H9 (cell line): ENCODE results near the gene BTBD6. TPM values are rescaled to one million over a fixed set of nuclear protein-coding genes. Genes with fewer than 3 reads are reported as not detected.

ENCODE experiments used
- DNase-seq: peaks from one replicate; pipeline ENCODE4 v3.0.0-alpha.2; 2017
- H2AFZ ChIP-seq: one replicate; pipeline ENCODE4 v1.6.1; 2013; ENCODE audit warnings: mild to moderate bottlenecking, low read length, control low read depth, moderate library complexity
- H2AK5ac ChIP-seq: 2 replicates; pipeline ENCODE4 v1.6.1; 2013; ENCODE audit warnings: low read length, control low read depth, mixed read lengths; ENCODE audit not compliant: insufficient read length
- H2BK120ac ChIP-seq: one replicate; pipeline ENCODE4 v1.6.1; 2013; ENCODE audit warnings: low read depth, mild to moderate bottlenecking, low read length, control low read depth, inconsistent platforms; ENCODE audit not compliant: poor library complexity, severe bottlenecking
- H2BK12ac ChIP-seq: 2 replicates; pipeline ENCODE4 v1.6.1; 2013; ENCODE audit warnings: low read length, control low read depth, mixed read lengths, low read depth; ENCODE audit not compliant: insufficient read length
- H2BK15ac ChIP-seq: 2 replicates; pipeline ENCODE4 v1.6.1; 2013; ENCODE audit warnings: low read depth, low read length, control low read depth
- H2BK20ac ChIP-seq: one replicate; pipeline ENCODE4 v1.6.1; 2013; ENCODE audit warnings: low read depth, mild to moderate bottlenecking, low read length, control low read depth, inconsistent platforms; ENCODE audit not compliant: poor library complexity, severe bottlenecking
- H2BK5ac ChIP-seq: 2 replicates; pipeline ENCODE4 v1.6.1; 2013; ENCODE audit warnings: low read length, control low read depth, mixed read lengths; ENCODE audit not compliant: insufficient read length
- H3K14ac ChIP-seq: 2 replicates; pipeline ENCODE4 v1.6.1; 2013; ENCODE audit warnings: low read length, control low read depth; ENCODE audit not compliant: insufficient read depth
- H3K18ac ChIP-seq: 2 replicates; pipeline ENCODE4 v1.6.1; 2013; ENCODE audit warnings: low read depth, mild to moderate bottlenecking, mixed read lengths, low read length, control low read depth; ENCODE audit not compliant: insufficient read length
- H3K23ac ChIP-seq: 2 replicates; pipeline ENCODE4 v1.6.1; 2013; ENCODE audit warnings: low read length, control low read depth, mixed read lengths, low read depth; ENCODE audit not compliant: insufficient read length
- H3K23me2 ChIP-seq: 2 replicates; pipeline ENCODE4 v1.6.1; 2013; ENCODE audit warnings: low read depth, mild to moderate bottlenecking, mixed read lengths, low read length, control low read depth; ENCODE audit not compliant: insufficient read length, poor library complexity, severe bottlenecking
- H3K27ac ChIP-seq: 2 replicates; pipeline ENCODE4 v1.5.1; 2013; ENCODE audit warnings: low read length, control low read depth, mixed read lengths, low read depth; ENCODE audit not compliant: insufficient read length
- H3K27me3 ChIP-seq: 2 replicates; pipeline ENCODE4 v1.6.1; 2013; ENCODE audit warnings: low read length, control low read depth, inconsistent platforms; ENCODE audit not compliant: insufficient read depth
- H3K4ac ChIP-seq: 2 replicates; pipeline ENCODE4 v1.6.1; 2013; ENCODE audit warnings: low read depth, mild to moderate bottlenecking, control low read depth, inconsistent platforms, low read length, moderate library complexity
- H3K4me1 ChIP-seq: 2 replicates; pipeline ENCODE4 v1.6.1; 2013; ENCODE audit warnings: low read length, control low read depth, inconsistent platforms; ENCODE audit not compliant: insufficient read depth
- H3K4me2 ChIP-seq: 2 replicates; pipeline ENCODE4 v1.6.1; 2013; ENCODE audit warnings: low read length, control low read depth, mixed read lengths; ENCODE audit not compliant: insufficient read length, insufficient read depth
- H3K56ac ChIP-seq: 2 replicates; pipeline ENCODE4 v1.6.1; 2013; ENCODE audit warnings: low read depth, mild to moderate bottlenecking, mixed read lengths, low read length, control low read depth; ENCODE audit not compliant: insufficient read length
- H3K79me1 ChIP-seq: 2 replicates; pipeline ENCODE4 v1.6.1; 2013; ENCODE audit warnings: low read depth, mild to moderate bottlenecking, moderate library complexity, low read length, control low read depth, inconsistent platforms; ENCODE audit not compliant: insufficient read depth, poor library complexity, severe bottlenecking
- H3K79me2 ChIP-seq: 2 replicates; pipeline ENCODE4 v1.6.1; 2013; ENCODE audit warnings: low read length, control low read depth, inconsistent platforms; ENCODE audit not compliant: insufficient read depth
- H3K9ac ChIP-seq: 2 replicates; pipeline ENCODE4 v1.6.1; 2013; ENCODE audit warnings: low read length, control low read depth, mixed read lengths; ENCODE audit not compliant: insufficient read length; ENCODE audit errors: extremely low read depth
- H3K9me3 ChIP-seq: one replicate; pipeline ENCODE4 v1.6.1; 2013; ENCODE audit warnings: low read depth, low read length, inconsistent platforms; ENCODE audit not compliant: control insufficient read depth
- H3T11ph ChIP-seq: one replicate; pipeline ENCODE4 v1.6.1; 2013; ENCODE audit warnings: mild to moderate bottlenecking, low read length, control low read depth, inconsistent platforms
- H4K20me1 ChIP-seq: one replicate; pipeline ENCODE4 v1.6.1; 2013; ENCODE audit not compliant: control insufficient read depth, insufficient read length, insufficient read depth
- H4K5ac ChIP-seq: 2 replicates; pipeline ENCODE4 v1.6.1; 2013; ENCODE audit warnings: low read depth, mild to moderate bottlenecking, mixed read lengths, low read length, control low read depth; ENCODE audit not compliant: insufficient read length
- H4K8ac ChIP-seq: replicated peaks from 2 replicates; pipeline ENCODE4 v1.6.1; 2013; ENCODE audit warnings: low read length, control low read depth, mixed read lengths, low read depth; ENCODE audit not compliant: insufficient read length
- H4K91ac ChIP-seq: 2 replicates; pipeline ENCODE4 v1.6.1; 2013; ENCODE audit warnings: low read depth, mild to moderate bottlenecking, moderate library complexity, mixed read lengths, low read length, control low read depth; ENCODE audit not compliant: insufficient read length
- H3K27ac Mint-ChIP-seq, 3 experiments: 2 replicates in 2 of 3; 3 replicates in 1 of 3; pipeline ENCODE4 v1.8.0; 2020 to 2021; ENCODE audit warnings: mixed read lengths in 3 of 3, mild to moderate bottlenecking in 1 of 3, moderate library complexity in 1 of 3
- H3K27me3 Mint-ChIP-seq: 2 replicates; pipeline ENCODE4 v1.8.0; 2021; ENCODE audit warnings: low read depth, mild to moderate bottlenecking, moderate library complexity, mixed read lengths
- H3K36me3 Mint-ChIP-seq, 3 experiments: 2 replicates in 2 of 3; 3 replicates in 1 of 3; pipeline ENCODE4 v1.8.0; 2020 to 2021; ENCODE audit warnings: low read depth in 3 of 3, mixed read lengths in 3 of 3; ENCODE audit not compliant: insufficient read depth in 1 of 3
- H3K4me1 Mint-ChIP-seq, 2 experiments: 2 replicates each; pipeline ENCODE4 v1.8.0; 2020; ENCODE audit warnings: mixed read lengths in 2 of 2
- H3K4me3 Mint-ChIP-seq, 2 experiments: 2 replicates in 1 of 2; 3 replicates in 1 of 2; pipeline ENCODE4 v1.8.0; 2020 to 2021; ENCODE audit warnings: mild to moderate bottlenecking in 2 of 2, mixed read lengths in 2 of 2, moderate library complexity in 1 of 2
- H3K9me3 Mint-ChIP-seq, 2 experiments: 2 replicates in 1 of 2; 3 replicates in 1 of 2; pipeline ENCODE4 v1.8.0; 2020; ENCODE audit warnings: mild to moderate bottlenecking in 2 of 2, mixed read lengths in 2 of 2, moderate library complexity in 1 of 2
- CTCF ChIP-seq: fragments of 200-600 bp; sonication (generic); conservative IDR thresholded peaks from 3 replicates; pipeline ENCODE4 v1.8.0; 2021; ENCODE audit warnings: antibody characterized with exemption, mild to moderate bottlenecking
- WGBS: extraction: QIAGEN DNeasy Blood & Tissue Kit; methylation state at CpG from one replicate; pipeline ENCODE4 v1.1.7; 2013; ENCODE audit warnings: missing lambda C conversion rate, low lambda C conversion rate, mixed read lengths; ENCODE audit not compliant: insufficient read length; ENCODE audit errors: extremely low coverage; 5-methylcytosine and 5-hydroxymethylcytosine counted together
- total RNA-seq: library from RNA; stranded (reverse); gene quantifications from 2 replicates; pipeline ENCODE4 v1.2.1, GENCODE V29; 2021

Gene BTBD6
- total RNA-seq, 1 experiment from 2014 or later: 23.3 TPM

- Histone ChIP-seq H3K4ac (no peak overlapping the region), H3T11ph (no peak overlapping the region), H3K79me2 (no peaks in the 10 kb centered on the region), H3K23ac (no peak overlapping the region), H2AK5ac (no peak overlapping the region), H3K9ac (no peak overlapping the region), H2BK12ac (no peak overlapping the region), H4K20me1 (no peaks in the 10 kb centered on the region), H4K91ac (no peak overlapping the region), H2AFZ (no peak overlapping the region), H4K5ac (no peak overlapping the region), H3K27me3 (no peaks in the 10 kb centered on the region), H3K27ac (no peak overlapping the region), H3K14ac (no peak overlapping the region), H3K79me1 (no peaks in the 10 kb centered on the region), H3K56ac (no peak overlapping the region), H3K18ac (no peak overlapping the region), H3K4me1 (no peaks in the 10 kb centered on the region), H4K8ac (no peak overlapping the region), H3K9me3 (no peaks in the 10 kb centered on the region), H3K4me2 (no peak overlapping the region), H2BK120ac (no peak overlapping the region), H2BK20ac (no peak overlapping the region), H2BK15ac (no peak overlapping the region), H2BK5ac (no peak overlapping the region), H3K23me2 (peaks cover 5% of the 10 kb centered on the region)
- Mint-ChIP-seq H3K4me3 (peak overlapping the region; percentile 70 to 78; a peak in 4 of 5 replicates), H3K9me3 (no peaks in the 10 kb centered on the region), H3K27me3 (peaks cover 6% of the 10 kb centered on the region), H3K4me1 (peaks cover 3 to 6% of the 10 kb centered on the region in 2 experiments; a peak in 3 of 4 replicates), H3K27ac (no peak overlapping the region), H3K36me3 (peaks cover 4 to 34% (median 18%) of the 10 kb centered on the region in 3 experiments; a peak in 6 of 7 replicates)
- peak; percentile 22 for DNase-seq
- TF ChIP-seq CTCF: no peak
- WGBS: no CpG with 5 or more reads among the region's 16 CpGs
Observed at GRCh38 chr14:105250008-105250366, 1.7 kb downstream of the BTBD6 start.
